Measurements from ENCODE around the gene CSPG5.

CSPG5 gene

DNA sequence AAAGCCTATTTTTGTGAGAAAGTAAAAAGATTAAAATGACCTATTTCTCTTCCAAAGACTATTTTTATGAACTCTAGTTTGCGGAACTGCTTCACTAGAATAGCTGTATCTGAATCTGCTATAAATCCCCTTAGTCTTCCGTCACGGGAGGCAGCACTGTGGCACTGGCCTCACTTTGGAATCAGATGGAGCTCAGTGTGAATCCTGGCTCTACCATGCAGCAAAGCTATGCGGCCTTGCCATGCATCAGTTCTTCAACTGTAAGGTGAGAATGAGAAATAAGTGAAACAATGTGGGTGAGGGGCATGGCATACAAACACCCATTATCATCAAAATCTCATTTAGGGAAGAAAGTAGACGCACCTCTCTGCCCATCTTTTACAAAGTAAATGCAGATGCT lies 27.5 kb upstream of the CSPG5 start:
- POLR2A ChIA-PET, result no interaction called here
- TF ChIP-seq, protein P1, sequence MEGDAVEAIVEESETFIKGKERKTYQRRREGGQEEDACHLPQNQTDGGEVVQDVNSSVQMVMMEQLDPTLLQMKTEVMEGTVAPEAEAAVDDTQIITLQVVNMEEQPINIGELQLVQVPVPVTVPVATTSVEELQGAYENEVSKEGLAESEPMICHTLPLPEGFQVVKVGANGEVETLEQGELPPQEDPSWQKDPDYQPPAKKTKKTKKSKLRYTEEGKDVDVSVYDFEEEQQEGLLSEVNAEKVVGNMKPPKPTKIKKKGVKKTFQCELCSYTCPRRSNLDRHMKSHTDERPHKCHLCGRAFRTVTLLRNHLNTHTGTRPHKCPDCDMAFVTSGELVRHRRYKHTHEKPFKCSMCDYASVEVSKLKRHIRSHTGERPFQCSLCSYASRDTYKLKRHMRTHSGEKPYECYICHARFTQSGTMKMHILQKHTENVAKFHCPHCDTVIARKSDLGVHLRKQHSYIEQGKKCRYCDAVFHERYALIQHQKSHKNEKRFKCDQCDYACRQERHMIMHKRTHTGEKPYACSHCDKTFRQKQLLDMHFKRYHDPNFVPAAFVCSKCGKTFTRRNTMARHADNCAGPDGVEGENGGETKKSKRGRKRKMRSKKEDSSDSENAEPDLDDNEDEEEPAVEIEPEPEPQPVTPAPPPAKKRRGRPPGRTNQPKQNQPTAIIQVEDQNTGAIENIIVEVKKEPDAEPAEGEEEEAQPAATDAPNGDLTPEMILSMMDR (IDR thresholded peaks at IDR 0.05; ENCODE audit: control extremely low read depth, extremely low read depth, low read depth, missing control alignments), result no peak
- CTCF ChIA-PET, result interaction anchor here (0.8 to 1.3 kb wide), 3 partner anchors 26 to 84 kb away, joined by 3 to 4 read pairs (median 3); no protein-coding TSS in a partner anchor

DNA sequence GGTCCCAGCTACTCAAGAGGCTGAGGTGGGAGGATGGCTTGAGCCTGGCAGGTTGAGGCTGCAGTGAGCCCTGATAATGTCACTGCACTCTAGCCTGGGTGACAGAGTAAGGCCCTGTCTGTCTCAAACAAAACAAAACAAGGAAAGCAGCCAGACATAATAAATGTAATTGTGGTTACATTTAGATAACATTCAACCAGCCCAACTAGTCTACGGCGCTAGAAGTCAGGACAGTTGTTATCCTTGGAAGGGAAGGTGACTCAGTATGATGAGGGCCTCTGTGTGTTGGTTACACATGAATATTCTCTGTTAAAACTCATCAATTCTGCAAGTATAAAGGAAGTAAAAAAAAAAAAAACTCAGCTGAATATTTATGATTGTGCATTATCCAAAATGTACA lies 27.0 kb upstream of the CSPG5 start:
- no peak for DNase-seq (ENCODE audit: extremely low spot score)
- POLR2A ChIA-PET, result no interaction called here
- CTCF ChIA-PET, result interaction anchor here (1.0 to 1.3 kb wide), 2 partner anchors 26 to 83 kb away, joined by 3 to 4 read pairs; no protein-coding TSS in a partner anchor
- TF ChIP-seq, protein P1 (IDR thresholded peaks at IDR 0.05; ENCODE audit: control extremely low read depth, extremely low read depth, low read depth, missing control alignments), result no peak

More for the DNA sequence above, 27.5 kb upstream of the CSPG5 start:
- DNase-seq (ENCODE audit: extremely low spot score), result no peak

DNA sequence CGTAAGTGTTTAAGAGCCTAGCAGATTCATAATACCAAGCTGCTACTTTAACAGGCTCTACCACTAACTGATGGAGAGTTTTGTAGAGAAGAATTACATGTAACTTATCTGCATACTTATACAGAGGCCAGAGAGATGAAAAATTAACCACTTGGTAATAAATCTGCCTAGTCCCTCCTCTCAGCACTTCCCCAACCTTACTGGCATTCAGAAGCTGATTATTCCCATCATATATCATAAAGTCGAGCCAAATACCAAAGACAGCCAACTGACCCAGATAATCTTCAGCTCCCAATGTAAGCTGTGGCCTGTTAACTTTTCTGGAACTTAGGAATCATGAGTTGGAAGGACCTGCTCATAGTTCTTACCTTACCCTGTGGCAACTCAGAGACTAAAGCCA lies 25.5 kb upstream of the CSPG5 start:
- POLR2A ChIA-PET, result interaction anchor here (0.6 kb wide), 1 partner anchor 777 kb away, joined by 5 read pairs; no protein-coding TSS in a partner anchor
- TF ChIP-seq, protein P1 (IDR thresholded peaks at IDR 0.05; ENCODE audit: control extremely low read depth, extremely low read depth, low read depth, missing control alignments), result no peak
- DNase-seq (ENCODE audit: extremely low spot score), result no peak
- CTCF ChIA-PET, result interaction anchor here (1.2 kb wide), 2 partner anchors 13 to 22 kb away, joined by 3 to 5 read pairs; no protein-coding TSS in a partner anchor

DNA sequence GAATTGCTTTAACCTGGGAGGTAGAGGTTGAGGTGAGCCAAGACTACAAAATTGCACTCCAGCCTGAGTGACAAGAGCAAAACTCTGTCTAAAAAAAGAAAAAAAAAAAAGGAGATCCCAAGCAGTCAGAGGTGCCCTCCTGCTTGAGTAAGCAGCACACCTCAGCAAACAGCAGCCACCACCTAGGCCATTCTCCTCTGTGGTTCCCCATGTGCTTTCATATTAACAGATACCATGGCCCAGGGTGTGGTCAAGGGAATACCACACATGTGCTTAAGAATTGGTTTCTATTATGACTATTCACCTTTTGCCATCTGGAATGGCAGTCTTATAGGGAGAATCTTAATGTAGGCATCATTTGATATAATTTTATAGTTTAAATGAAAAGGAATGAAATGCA lies 24.7 kb upstream of the CSPG5 start:
- CTCF ChIA-PET, result interaction anchor here (1.2 to 1.7 kb wide), 4 partner anchors 11 to 22 kb away, joined by 3 to 5 read pairs (median 4); no protein-coding TSS in a partner anchor
- POLR2A ChIA-PET, result no interaction called here

DNA sequence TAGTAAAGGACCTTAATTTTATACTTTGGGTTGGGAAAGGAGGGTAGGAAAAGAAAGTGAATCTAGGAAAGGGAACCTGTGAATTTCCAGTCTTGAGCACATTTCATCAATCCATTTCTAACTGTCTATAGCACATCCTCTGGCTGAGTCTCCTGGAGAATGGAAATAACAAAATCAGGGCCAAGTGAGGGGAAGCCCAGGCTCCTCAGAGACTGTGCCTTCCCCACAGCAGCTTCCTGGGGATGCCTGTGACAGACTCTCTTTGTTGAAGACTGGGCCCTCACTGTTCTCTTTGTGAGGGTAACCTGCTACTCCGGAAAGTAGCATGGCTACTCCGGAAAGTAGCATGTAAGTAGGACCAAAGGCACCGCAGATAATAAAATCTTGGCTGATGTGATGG lies 22.6 kb upstream of the CSPG5 start:
- ChIA-PET POLR2A (no interaction called here), CTCF (interaction anchor here (1.2 to 1.4 kb wide), 3 partner anchors 11 to 48 kb away, joined by 3 to 4 read pairs (median 3); no protein-coding TSS in a partner anchor)
- TF ChIP-seq, protein P1 (IDR thresholded peaks at IDR 0.05; ENCODE audit: control extremely low read depth, extremely low read depth, low read depth, missing control alignments), result no peak
- DNase-seq (ENCODE audit: extremely low spot score), result no peak

More for the DNA sequence above, 24.7 kb upstream of the CSPG5 start:
- TF ChIP-seq, protein P1 (IDR thresholded peaks at IDR 0.05; ENCODE audit: control extremely low read depth, extremely low read depth, low read depth, missing control alignments), result no peak
- DNase-seq (ENCODE audit: extremely low spot score), result no peak

DNA sequence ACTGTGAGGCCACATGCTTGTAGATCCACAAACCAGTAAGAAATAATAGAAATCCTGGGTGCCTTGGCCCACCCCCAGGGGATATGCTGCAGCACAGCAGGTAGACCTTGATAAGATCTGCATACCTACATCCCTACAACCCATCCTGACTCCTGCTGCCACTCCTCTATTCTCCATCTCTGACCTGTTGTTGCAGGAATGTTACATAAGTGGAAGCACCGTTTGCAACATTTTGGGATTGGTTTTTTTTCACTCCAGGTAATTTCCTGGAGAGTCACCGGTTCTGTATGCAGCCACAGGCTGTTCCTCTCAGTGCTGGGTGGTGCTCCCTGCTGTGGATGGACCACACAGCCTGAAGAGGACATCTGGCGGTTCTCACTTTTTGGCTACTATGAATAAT lies 16.1 kb upstream of the CSPG5 start:
- POLR2A ChIA-PET, result no interaction called here
- CTCF ChIA-PET, result no interaction called here
- DNase-seq (ENCODE audit: extremely low spot score), result no peak

More for the DNA sequence above, 16.1 kb upstream of the CSPG5 start:
- TF ChIP-seq, protein P1 (IDR thresholded peaks at IDR 0.05; ENCODE audit: control extremely low read depth, extremely low read depth, low read depth, missing control alignments), result no peak

All from GM10248 (cell line).